DND-41 (cell line): Measurements from ENCODE around the gene SLC3A2.

Experiments
- CTCF ChIP-seq: IDR thresholded peaks from 2 replicates; pipeline ENCODE4 v1.5.1; 2012; ENCODE audit warnings: borderline replicate concordance, low read length, moderate library complexity, mild to moderate bottlenecking; ENCODE audit not compliant: poor library complexity, severe bottlenecking; ENCODE audit errors: extremely low read depth
- EZH2 ChIP-seq: IDR thresholded peaks from 3 replicates; pipeline ENCODE4 v1.6.1; 2012; ENCODE audit warnings: borderline replicate concordance, low read depth, mild to moderate bottlenecking, moderate library complexity, low read length, inconsistent platforms; ENCODE audit not compliant: severe bottlenecking

DNA sequence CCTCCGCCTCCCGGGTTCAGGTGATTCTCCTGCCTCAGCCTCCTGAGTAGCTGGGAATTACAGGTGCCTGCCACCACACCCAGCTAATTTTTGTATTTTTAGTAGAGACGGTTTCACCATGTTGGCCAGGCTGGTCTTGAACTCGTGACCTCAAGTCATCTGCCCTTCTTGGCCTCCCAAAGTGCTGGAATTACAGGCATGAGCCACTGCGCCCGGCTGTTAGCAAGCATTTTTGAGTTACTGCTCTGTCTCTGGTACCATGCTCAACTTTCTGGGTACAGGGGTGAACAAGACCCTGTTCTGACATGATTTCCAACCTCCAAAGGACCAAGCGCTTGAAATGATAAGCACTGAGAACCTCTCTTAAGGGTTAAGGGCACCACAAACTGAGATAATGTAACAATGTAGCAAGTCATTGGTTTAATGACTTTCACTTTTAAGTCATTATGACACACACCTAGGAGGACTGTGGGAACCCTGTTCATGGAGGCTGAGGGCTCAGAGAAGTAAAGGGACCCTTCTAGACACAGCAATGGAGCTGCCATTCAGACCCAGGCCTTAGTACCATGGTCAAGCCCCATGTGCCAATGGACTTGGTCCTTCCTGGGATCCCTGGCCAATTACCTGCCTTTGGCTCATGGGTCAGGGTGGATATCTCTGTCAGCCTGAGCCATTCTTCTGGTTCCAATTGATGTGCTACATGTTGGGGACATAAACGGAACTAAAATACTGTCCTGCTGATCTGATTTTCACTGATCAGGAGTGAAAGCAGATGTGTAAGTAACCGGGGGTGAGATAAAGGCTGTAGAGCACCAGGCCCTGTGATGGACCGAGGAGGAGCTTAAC lies 11.6 kb downstream of the SLC3A2 start:
- TF ChIP-seq EZH2 = no peak
- no peak for TF ChIP-seq CTCF
